ENCODE results near the gene PIM3. TPM values are rescaled to one million over a fixed set of nuclear protein-coding genes. Genes with fewer than 3 reads are reported as not detected.

PIM3 gene
- total RNA-seq, 1 donor: 172 TPM

DNA sequence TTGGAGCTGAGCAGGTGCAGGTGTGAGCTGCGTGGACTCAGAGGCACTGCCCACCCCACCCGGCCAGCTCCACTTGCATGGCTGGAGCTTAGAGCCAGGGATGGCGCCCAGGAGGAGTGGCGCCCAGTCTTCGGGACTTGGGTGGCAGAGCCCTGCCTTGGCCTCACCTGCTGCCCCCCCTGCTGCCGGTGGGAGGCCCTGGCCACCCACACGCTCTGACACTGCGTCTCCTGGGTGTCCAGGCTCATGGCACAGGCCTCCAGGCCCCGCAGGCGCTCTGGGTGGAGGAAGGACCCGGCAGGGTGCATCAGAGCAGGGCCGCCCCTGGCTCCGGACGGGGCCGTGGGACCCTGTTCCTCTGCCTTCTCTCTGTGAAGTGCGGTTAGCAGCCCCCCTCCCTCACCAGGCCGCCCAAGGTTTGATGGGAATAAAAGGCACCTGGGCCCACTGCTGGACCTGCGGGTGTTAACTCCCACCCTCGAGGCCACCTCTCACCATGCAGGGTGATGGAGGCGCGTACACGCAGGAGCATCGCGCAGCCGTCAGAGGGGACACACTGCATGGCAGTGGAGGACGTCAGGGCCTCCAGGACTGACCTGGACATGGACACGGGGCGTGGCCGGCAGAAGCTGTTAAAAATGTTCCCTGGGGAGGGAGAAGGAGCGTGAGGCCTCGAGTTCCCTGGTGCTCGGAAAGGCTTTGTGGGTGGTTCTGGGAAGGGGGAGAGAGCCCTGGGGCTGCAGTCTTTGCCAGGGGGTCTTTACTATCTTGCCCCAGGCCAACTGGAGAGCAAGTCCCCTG is 40.2 kb downstream of the PIM3 start:
- no peak overlapping the region for H3K4me3 ChIP-seq (ENCODE audit: low read length)

DNA sequence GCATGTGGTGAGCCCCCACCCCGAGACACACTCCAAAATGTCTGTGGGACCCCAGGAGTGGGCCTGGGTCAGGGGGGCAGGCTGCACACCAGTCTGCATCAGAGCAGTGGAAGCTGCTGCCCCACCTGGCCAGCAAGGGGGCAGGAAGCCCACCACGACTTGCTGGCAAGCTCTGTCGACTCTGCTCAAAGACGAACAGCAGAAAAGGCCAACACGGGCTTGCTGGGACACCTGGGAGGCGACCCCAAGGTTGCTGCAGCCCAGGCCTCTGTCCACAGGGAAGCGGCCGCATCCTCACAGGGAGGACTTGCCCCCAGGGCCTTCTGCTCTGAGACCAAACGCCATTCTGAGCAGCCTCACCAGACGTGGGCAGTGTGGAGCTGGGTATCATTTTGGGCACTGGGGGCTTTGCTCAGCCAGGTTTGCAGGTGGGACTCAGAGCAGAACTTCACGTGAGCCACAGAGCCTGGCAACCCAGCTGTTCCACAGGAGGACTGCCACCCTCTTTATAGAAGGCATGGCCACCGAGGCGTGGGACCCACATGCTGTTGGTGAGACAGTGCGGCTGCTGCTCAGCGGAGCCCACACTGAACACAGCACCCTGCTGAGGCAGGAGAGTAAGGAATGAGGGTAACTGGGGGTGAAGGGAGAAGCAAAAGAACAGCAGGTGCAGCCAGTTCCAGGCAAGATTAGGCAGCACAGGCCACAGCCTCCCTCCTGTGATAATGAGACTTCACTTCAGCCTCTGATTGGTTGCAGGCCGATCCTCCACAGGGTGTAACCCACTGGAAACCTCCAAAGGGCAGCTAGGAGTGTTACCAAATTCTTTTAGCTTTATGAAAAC is 41.0 kb downstream of the PIM3 start:
- no peak overlapping the region for H3K4me3 ChIP-seq (ENCODE audit: low read length)
- H3K27me3 ChIP-seq (ENCODE audit: insufficient read depth, low read length): no peaks in the 10 kb centered on the region
- H3K9me3 ChIP-seq (ENCODE audit: low read depth, low read length): no peaks in the 10 kb centered on the region
- peaks cover 3% of the 10 kb centered on the region for H3K4me1 ChIP-seq (ENCODE audit: insufficient read depth, low read length)

More for the DNA sequence above, 40.2 kb downstream of the PIM3 start:
- H3K27me3 ChIP-seq (ENCODE audit: insufficient read depth, low read length): no peaks in the 10 kb centered on the region
- H3K4me1 ChIP-seq (ENCODE audit: insufficient read depth, low read length): peaks cover 3% of the 10 kb centered on the region
- no peaks in the 10 kb centered on the region for H3K9me3 ChIP-seq (ENCODE audit: low read depth, low read length)

DNA sequence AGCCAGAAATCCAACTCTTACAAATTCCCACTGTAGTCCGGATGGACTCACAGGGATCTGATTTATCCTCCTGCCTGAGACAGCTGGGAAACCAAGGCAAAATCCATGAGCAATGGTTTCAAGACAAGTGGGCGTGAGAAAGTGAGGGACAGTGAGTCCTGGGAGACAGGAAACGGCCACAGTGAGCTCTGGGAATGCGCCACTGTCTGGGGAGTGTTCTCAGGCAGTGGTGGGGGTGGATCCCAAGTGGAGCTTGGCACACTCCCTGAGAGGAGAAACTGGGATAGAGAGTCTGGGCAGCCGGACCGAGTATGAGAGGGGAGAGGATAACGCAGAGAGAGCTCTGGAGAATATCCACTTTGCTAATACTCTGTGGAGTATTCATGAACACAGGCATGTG is 42.2 kb downstream of the PIM3 start:
- no peak overlapping the region for H3K4me3 ChIP-seq (ENCODE audit: low read length)
- peaks cover 3% of the 10 kb centered on the region for H3K4me1 ChIP-seq (ENCODE audit: insufficient read depth, low read length)
- H3K9me3 ChIP-seq (ENCODE audit: low read depth, low read length): no peaks in the 10 kb centered on the region
- no peaks in the 10 kb centered on the region for H3K27me3 ChIP-seq (ENCODE audit: insufficient read depth, low read length)

DNA sequence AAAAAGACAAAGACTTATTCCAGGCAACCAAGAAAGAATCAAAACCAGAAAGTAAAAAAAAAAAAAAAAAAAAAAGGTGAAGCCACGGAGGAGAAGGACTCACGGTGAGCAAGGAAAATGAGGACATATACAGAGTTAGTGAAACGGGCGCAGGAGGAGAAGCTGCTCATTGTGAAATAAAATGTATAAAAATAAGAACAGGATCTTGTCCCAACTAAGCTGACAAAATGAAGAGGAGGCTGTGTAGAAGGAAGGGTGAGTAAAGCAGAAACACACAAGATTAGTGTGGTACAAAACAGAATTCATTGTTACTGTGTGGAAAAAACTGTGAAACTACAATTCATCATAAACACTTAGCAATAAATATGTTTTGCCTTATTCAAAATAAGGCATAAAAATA is 44.3 kb downstream of the PIM3 start:
- peaks cover under 1% of the 10 kb centered on the region for H3K4me1 ChIP-seq (ENCODE audit: insufficient read depth, low read length)
- H3K9me3 ChIP-seq (ENCODE audit: low read depth, low read length): no peaks in the 10 kb centered on the region
- H3K4me3 ChIP-seq (ENCODE audit: low read length): no peak overlapping the region
- H3K27me3 ChIP-seq (ENCODE audit: insufficient read depth, low read length): no peaks in the 10 kb centered on the region

DNA sequence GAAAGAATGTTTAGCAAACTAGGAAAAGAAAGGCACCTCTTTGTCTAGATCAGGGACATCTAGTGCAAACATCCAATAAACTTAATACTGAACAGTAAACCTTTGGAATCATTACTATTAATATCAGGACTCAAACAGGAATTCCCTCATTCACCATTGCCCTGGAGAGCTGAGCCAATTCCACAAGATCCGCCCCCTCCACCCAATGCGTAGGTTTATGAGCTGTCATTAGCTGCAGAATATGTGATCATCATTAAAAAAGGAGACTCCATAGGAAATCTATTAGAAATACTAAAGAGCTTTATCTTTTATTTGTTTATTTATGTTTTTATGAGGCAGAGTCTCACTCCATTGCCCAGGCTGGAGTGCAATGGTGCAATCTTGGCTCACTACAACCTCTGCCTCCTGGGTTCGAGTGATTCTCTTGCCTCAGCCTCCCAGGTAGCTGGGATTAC is 46.5 kb downstream of the PIM3 start:
- H3K9me3 ChIP-seq (ENCODE audit: low read depth, low read length): no peaks in the 10 kb centered on the region
- peaks cover 7% of the 10 kb centered on the region for H3K4me1 ChIP-seq (ENCODE audit: insufficient read depth, low read length)
- H3K4me3 ChIP-seq (ENCODE audit: low read length): no peak overlapping the region
- peaks cover 7% of the 10 kb centered on the region for H3K27me3 ChIP-seq (ENCODE audit: insufficient read depth, low read length)

DNA sequence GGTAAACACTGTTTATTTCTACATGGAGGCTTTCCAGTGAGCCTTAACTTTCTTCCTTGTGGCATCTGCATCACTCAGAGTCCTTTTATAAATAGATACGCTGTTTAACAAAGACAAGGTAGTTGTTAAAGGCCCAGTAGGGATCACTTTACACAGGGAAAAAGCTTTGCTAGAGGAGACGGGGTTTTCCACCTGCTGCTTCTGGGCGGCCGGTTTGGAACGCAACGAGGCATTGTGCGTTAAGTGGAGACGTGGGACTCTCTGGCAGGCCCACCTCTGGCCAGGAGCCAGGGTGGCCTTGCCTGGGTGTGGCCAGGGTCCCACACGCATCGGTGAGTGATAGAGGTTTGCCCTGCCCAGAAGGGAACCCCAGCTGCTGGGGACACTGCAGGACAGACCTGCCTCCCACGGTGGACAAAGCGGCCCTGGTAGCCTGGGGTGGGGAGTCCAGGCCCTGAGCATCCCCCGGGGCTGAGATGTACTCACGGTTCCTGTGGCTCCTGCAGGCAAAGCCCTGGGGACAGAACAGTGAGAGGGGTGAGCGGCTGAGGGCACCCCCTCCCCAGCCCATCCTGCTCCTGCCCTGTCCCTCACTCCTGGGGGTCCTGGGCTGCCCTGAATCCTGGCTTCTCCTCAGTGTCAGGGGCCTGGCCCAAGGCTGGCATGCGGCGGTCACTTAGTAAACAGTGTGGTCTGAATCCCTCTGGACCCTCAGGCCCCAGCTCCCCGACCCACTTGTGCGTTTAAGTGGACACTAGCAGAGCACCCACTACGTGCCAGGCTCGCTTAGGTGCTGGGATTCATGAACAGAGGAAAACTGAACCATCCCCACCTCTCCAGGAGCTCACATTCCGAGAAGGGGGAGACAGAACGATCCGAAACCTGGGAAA is 47.8 kb downstream of the PIM3 start:
- no peaks in the 10 kb centered on the region for H3K9me3 ChIP-seq (ENCODE audit: low read depth, low read length)
- H3K27me3 ChIP-seq (ENCODE audit: insufficient read depth, low read length): peaks cover 7% of the 10 kb centered on the region
- H3K4me1 ChIP-seq (ENCODE audit: insufficient read depth, low read length): peaks cover 7% of the 10 kb centered on the region
- H3K4me3 ChIP-seq (ENCODE audit: low read length): no peak overlapping the region

DNA sequence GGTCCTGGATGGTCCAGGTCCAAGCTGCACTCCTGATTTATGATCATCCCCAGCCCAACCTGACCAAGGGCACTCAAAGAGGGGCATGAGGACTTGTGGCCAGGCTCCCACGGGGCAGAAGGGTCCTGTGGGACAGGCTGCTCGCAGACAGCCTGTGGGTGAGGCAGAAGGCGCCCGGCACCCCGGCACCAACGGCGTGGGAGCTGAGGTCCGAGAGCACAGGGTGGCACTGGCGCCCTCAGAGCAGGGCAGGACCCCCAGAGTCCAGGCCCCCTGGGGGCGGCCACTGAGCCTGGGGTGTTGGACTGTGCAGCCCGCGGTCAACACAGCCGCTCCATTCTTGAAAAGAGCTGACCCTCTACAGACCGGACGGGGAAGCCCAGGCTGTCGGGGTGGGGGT is 48.7 kb downstream of the PIM3 start:
- no peak overlapping the region for H3K4me3 ChIP-seq (ENCODE audit: low read length)
- H3K9me3 ChIP-seq (ENCODE audit: low read depth, low read length): no peaks in the 10 kb centered on the region
- peaks cover 7% of the 10 kb centered on the region for H3K27me3 ChIP-seq (ENCODE audit: insufficient read depth, low read length)
- H3K4me1 ChIP-seq (ENCODE audit: insufficient read depth, low read length): peaks cover 9% of the 10 kb centered on the region

DNA sequence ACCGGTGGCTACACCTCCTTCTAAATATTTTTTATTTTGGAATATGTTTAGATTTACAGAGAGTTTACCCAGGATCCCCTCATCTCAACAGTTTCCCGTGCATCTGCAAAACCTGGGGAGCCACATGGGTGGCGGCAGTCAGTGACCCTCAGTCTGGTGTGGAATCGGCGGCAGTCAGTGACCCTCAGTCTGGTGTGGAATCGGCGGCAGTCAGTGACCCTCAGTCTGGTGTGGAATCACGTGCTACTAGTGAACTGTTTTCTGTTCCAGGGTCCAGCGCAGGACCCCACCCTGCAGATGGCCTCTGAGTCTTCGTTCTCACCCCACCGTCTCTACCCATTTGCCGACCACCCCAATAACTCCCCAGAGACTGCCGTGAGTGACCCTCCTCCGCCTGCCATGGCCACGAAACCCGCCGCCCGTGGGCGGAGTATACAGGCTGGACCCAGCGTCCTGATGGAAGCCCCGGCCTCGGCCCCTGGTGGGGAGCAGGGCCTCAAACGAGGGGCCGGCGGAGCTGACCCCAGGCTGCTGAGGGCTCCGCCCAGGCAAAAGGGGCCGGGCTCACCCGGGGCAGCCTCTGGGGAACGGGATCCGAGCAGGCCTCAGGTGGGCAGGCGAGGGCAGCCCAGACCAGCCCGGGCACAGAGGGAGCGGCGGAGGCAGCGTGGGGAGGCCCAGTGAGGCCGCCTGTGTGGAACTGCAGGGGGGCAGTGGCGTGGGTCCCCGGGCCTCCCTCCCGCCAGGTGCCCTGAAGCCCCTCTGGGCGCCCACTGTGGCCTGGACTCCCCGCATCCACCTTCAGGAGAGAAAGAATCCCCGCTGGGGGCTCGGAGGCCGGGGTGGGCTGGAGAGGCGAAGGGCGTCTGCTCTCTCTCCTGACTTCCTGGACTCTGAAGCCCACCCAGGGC is 49.4 kb downstream of the PIM3 start:
- Histone ChIP-seq H3K4me3 (ENCODE audit: low read length) (no peak overlapping the region), H3K9me3 (ENCODE audit: low read depth, low read length) (no peaks in the 10 kb centered on the region), H3K27me3 (ENCODE audit: insufficient read depth, low read length) (peaks cover 9% of the 10 kb centered on the region), H3K4me1 (ENCODE audit: insufficient read depth, low read length) (peaks cover 15% of the 10 kb centered on the region)

DNA sequence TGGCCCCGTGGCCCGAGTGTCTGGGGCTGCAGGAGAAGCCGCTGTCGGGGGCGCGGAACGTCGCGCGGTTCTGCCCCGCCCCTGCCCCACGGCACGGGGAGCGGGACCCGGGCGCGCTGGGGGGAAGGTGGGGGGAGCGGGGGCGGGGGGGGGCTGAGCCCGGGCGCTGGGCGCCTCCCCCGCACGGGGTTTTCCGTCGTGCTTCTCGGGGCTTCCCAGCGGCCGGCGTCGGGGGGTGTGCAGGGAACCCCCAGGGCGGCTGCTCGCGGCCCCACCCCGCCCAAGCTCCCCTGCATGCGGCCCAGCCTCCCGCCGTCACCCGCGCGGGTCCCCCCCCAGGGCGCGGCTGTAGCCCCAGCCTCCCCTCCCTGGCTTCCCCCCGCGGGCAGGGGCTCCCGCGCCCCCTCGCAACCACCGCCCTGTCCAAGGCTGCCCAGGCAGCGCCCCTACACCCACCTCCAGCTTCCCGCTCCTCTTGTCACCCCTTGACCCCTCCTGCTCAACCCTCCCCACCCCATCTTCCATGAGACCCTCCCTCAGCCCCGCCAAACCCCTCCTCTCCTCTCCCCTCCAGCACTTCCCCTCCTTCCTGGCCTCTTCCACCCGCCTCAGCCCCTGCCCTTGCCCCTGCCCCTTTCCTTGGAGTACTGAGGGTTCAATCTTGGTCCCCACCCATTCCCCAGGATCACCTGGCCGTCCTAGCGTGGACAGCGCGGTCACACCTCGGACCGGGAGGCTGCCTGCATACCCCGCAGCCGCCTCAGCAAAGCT is 50.3 kb downstream of the PIM3 start:
- H3K27me3 ChIP-seq (ENCODE audit: insufficient read depth, low read length): peaks cover 9% of the 10 kb centered on the region
- H3K4me3 ChIP-seq (ENCODE audit: low read length): no peak overlapping the region

DNA sequence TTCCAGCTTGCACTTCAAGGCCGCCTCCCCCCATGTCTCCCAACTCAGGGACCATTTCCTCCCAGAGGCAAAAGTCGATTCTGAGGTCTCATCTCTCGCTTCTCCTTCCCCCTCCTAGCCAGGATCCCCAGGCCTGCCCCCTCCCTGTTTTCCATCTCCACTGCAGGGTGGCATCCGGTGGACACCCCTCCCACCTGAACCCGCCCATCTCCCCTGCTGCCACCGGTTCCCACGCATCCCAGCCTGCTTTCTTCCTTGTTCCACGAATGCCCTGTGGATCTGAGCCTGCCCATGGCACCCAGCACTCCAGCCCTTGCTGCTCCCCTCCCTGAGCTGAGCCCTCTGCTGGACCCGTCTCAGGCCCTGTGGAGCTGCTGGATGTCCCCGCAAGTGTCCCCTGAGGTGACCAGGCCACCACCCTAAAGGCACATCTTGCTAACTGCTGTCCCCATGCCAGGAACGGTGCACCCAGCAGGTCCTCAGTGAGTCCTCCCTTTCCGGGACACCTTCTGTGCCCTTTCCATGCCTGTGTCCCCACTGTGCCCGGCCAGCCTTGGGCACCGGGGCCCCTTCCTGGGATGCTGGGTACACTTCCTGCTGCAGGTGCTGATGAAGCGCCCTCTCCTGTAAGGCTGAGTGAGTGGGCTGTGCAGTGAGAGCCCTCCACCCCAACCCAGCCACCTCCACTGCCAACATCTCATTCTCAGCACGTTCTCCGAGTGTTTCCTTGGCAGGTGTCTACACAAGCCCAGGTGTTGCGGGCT is 51.1 kb downstream of the PIM3 start:
- peaks cover 9% of the 10 kb centered on the region for H3K27me3 ChIP-seq (ENCODE audit: insufficient read depth, low read length)
- peaks cover 15% of the 10 kb centered on the region for H3K4me1 ChIP-seq (ENCODE audit: insufficient read depth, low read length)
- no peak overlapping the region for H3K4me3 ChIP-seq (ENCODE audit: low read length)
- no peaks in the 10 kb centered on the region for H3K9me3 ChIP-seq (ENCODE audit: low read depth, low read length)

More for the DNA sequence above, 50.3 kb downstream of the PIM3 start:
- H3K9me3 ChIP-seq (ENCODE audit: low read depth, low read length): no peaks in the 10 kb centered on the region
- peaks cover 15% of the 10 kb centered on the region for H3K4me1 ChIP-seq (ENCODE audit: insufficient read depth, low read length)

DNA sequence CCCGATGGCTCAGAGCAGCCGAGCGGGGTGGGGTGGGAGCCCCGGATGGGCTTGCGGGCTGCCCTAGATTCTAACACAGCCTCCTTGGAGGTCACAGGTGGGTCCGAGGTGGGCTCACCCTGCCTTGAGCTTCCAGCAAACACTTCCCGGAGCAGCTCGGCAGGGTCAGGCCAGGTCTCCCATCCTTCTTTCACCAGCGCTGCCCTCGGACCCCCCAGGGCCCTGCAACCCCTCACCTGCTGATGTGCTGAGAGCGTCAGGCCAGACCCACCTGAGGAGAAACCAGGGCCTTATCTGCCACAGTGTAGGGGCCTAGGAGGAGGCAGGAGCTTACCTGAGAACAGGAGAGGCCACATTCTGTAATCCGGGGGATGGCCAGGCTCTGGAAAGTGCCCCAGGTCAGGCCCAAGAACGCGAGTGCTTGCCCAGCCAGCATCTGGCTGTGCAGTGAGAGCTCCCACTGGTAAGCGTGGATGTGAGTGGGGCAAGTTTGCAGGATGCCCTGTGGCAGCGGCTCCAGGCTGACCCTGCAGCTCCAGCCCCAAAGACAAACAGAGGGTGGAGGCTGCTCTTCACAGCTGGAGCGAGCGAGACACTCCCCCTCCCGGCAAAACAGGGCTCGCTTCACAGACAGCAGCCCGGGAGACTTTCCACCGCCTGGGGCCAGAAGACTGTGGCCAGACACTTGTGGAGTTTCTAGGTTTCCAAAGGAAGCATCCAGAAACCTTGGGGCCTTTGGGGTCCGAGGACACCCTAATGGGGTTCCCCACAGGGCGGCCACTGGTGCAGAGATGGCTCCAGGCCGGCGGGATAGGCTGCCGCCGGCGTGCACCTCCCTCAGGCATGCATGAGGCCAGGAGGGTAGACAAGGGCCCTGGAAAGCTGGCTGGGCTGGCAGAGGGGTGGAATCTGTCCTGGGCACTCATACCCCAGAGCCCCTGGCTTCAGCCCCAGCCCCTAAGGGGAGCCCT is 51.9 kb downstream of the PIM3 start, which contains the start of gene IL17REL:
Gene IL17REL, minus strand, starts transcription at position 555 of the 971 bp plus-strand sequence. Its CDS starts 119 bp downstream, at position 436.
- Histone ChIP-seq H3K27me3 (ENCODE audit: insufficient read depth, low read length) (peaks cover 9% of the 10 kb centered on the region), H3K9me3 (ENCODE audit: low read depth, low read length) (no peaks in the 10 kb centered on the region), H3K4me1 (ENCODE audit: insufficient read depth, low read length) (peaks cover 19% of the 10 kb centered on the region), H3K4me3 (ENCODE audit: low read length) (no peak within 1 kb of the TSS)

Measured in mononuclear cell (primary cell).